Measurements from ENCODE around the gene INSR.
A peak's percentile ranks its signal among the peaks of the same experiment; 100 is the strongest.

INSR gene

DNA sequence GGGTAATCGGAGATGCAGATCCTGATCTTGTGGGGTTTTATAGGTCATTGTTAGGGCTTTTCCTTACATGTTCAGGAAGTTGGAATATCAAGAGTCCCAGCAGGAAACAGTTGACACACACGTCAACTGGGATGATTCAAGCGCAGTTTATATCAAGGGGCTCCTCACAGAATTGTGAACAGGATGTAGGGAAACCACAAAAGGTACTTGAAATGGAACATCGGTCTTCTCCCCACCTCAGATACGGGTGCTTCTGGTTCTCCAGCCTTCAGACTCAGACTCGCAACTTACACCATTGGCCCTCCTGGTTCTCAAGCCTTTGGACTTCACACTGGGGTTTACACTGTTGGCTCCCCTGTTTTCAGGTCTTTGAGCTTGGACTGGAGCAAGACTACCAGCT is 205.2 kb downstream of the INSR start:
- TF ChIP-seq, protein P1, sequence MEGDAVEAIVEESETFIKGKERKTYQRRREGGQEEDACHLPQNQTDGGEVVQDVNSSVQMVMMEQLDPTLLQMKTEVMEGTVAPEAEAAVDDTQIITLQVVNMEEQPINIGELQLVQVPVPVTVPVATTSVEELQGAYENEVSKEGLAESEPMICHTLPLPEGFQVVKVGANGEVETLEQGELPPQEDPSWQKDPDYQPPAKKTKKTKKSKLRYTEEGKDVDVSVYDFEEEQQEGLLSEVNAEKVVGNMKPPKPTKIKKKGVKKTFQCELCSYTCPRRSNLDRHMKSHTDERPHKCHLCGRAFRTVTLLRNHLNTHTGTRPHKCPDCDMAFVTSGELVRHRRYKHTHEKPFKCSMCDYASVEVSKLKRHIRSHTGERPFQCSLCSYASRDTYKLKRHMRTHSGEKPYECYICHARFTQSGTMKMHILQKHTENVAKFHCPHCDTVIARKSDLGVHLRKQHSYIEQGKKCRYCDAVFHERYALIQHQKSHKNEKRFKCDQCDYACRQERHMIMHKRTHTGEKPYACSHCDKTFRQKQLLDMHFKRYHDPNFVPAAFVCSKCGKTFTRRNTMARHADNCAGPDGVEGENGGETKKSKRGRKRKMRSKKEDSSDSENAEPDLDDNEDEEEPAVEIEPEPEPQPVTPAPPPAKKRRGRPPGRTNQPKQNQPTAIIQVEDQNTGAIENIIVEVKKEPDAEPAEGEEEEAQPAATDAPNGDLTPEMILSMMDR (IDR thresholded peaks at IDR 0.05), result no peak
- TF ChIP-seq ZFX (IDR thresholded peaks at IDR 0.05; ENCODE audit: borderline replicate concordance), result no peak
- H3K27ac ChIP-seq, result no peak overlapping the region

DNA sequence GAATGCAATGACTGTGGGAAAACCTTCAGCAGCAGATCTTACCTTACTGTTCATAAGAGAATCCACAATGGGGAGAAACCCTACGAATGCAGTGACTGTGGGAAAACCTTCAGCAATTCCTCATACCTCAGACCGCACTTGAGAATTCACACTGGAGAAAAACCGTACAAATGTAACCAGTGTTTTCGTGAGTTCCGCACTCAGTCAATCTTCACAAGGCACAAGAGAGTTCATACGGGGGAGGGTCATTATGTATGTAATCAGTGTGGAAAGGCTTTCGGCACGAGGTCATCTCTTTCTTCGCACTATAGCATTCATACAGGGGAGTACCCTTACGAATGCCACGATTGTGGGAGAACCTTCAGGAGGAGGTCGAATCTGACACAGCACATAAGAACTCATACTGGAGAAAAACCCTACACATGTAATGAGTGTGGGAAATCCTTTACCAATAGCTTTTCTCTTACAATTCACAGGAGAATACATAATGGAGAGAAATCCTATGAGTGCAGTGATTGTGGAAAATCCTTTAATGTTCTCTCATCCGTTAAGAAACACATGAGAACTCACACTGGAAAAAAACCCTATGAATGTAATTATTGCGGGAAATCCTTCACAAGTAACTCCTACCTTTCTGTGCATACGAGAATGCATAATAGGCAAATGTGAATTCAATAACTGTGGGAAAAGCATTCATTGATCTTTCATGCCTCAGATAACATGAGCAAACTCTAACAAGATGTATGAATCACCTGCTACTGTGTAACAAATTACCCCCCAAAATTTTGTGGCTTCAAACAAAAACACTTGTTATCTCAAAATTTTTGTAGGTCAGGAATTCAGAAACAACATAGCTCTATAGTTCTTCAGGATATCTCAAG is 210.9 kb downstream of the INSR start:
- no peak for TF ChIP-seq ZFX (IDR thresholded peaks at IDR 0.05; ENCODE audit: borderline replicate concordance)
- TF ChIP-seq, protein P1 (IDR thresholded peaks at IDR 0.05), result no peak
- H3K27ac ChIP-seq, result no peak overlapping the region

GRCh38 chr19:7078008-7078407 is 216.2 kb downstream of the INSR start:
- TF ChIP-seq, protein P1 (IDR thresholded peaks at IDR 0.05), result no peak
- TF ChIP-seq ZFX (IDR thresholded peaks at IDR 0.05; ENCODE audit: borderline replicate concordance), result no peak
- H3K27ac ChIP-seq, result no peak overlapping the region

DNA sequence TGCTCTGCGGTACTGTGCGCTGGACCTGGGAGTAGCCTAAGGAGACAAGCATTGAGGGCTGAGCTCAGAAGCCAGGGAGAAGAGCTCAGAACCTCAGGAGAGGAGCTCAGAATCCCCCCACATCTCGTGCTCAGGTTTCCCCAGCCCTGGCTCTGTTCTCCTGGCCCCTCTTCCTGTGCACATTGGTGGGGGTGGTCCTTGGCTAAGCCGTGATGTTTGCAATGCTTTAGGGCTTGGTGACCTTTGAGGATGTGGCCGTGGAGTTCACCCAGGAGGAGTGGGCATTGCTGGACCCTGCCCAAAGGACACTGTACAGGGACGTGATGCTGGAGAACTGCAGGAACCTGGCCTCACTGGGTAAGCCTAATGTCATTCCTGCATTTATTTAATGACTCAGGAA is 218.1 kb downstream of the INSR start:
- H3K27ac ChIP-seq, result no peak overlapping the region
- TF ChIP-seq, protein P1 (IDR thresholded peaks at IDR 0.05), result no peak
- no peak for TF ChIP-seq ZFX (IDR thresholded peaks at IDR 0.05; ENCODE audit: borderline replicate concordance)

DNA sequence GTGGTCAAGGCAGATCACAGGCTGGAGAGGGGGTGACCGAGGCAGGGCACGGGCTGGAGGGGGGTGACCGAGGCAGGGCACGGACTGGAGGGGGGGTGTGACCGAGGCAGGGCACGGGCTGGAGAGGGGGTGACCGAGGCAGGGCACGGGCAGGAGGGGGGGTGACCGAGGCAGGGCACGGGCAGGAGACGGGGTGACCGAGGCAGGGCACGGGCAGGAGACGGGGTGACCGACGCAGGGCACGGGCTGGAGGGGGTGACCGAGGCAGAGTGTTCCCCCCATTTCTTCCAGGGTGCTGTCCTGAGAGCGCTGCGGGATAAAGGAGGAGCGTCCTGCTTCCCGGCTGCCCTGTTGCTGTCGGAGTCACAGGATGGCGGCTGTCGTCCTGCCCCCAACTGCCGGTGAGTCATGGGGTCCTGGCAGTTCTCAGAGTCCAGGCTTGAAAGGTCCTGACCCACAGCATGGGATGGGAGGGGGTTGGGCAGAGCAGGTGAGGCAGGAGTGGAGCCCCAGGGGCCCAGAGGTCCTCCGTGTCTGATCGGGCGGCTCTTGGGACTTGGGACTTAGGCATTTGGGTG is 219.4 kb downstream of the INSR start:
- TF ChIP-seq, protein P1 (IDR thresholded peaks at IDR 0.05), result no peak
- no peak for TF ChIP-seq ZFX (IDR thresholded peaks at IDR 0.05; ENCODE audit: borderline replicate concordance)
- H3K27ac ChIP-seq, result no peak overlapping the region

GRCh38 chr19:7072541-7072940 is 221.7 kb downstream of the INSR start:
- H3K27ac ChIP-seq, result no peak overlapping the region
- TF ChIP-seq, protein P1 (IDR thresholded peaks at IDR 0.05), result no peak
- TF ChIP-seq ZFX (IDR thresholded peaks at IDR 0.05; ENCODE audit: borderline replicate concordance), result no peak

DNA sequence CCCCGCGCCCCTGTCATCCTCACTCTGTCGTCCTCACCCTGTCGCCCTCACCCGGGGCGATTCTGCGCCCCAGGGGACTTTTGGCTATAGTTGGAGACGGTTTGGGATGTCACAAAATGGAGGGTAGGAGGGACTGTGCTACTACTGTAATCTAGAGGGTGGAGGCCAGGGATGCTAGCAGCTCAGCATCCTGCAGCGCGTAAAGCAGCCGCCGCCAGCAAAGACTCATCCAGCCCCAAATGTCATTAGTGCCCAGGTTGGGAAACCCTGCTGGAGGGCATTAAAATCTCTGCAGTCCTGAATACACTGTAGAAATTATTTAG is 224.3 kb downstream of the INSR start:
- TF ChIP-seq, protein P1 (IDR thresholded peaks at IDR 0.05), result no peak
- TF ChIP-seq ZFX (IDR thresholded peaks at IDR 0.05; ENCODE audit: borderline replicate concordance), result no peak
- H3K27ac ChIP-seq, result peak overlapping the region; percentile 82
